K562 (cell line): ENCODE results near the gene ACAT2. TPM values are rescaled to one million over a fixed set of nuclear protein-coding genes. Genes with fewer than 3 reads are reported as not detected.

ENCODE experiments used
- ATF3 ChIP-seq, 2 experiments: fragments of 450-650 bp in 1 of 2; sonication (generic) in 1 of 2; formaldehyde crosslinking in 1 of 2; IDR thresholded peaks in 1 of 2; conservative IDR thresholded peaks in 1 of 2; 2 replicates each; pipeline versions ENCODE4 v1.6.1 to v1.8.1; 2016 to 2023; ENCODE audit warnings: mild to moderate bottlenecking in 2 of 2, moderate library complexity in 2 of 2, inconsistent platforms in 1 of 2, missing genetic modification reagents in 1 of 2
- FIP1L1 ChIP-seq: fragments of 200-400 bp; formaldehyde crosslinking; IDR thresholded peaks from 2 replicates; pipeline ENCODE4 v1.6.1; 2018; ENCODE audit warnings: mild to moderate bottlenecking, low read depth, low read length; ENCODE audit not compliant: poor library complexity, severe bottlenecking
- MXD1 ChIP-seq: fragments of 250-450 bp; sonication (Bioruptor Pico); IDR thresholded peaks from 2 replicates; pipeline ENCODE4 v1.8.0; 2021; ENCODE audit warnings: borderline replicate concordance, mild to moderate bottlenecking, moderate library complexity; ENCODE audit not compliant: poor library complexity, severe bottlenecking
- NR4A1 ChIP-seq, 2 experiments: fragments of 250-450 bp in 1 of 2; fragments of 450-650 bp in 1 of 2; sonication (Bioruptor Pico) in 1 of 2; IDR thresholded peaks; 2 replicates each; pipeline versions ENCODE4 v1.4.0 to v1.6.1; 2016 to 2020; ENCODE audit warnings: mild to moderate bottlenecking in 2 of 2, missing compliant biosample characterization in 1 of 2, missing genetic modification characterization in 1 of 2, moderate library complexity in 1 of 2
- PCBP1 ChIP-seq: fragments of 200-400 bp; formaldehyde crosslinking; IDR thresholded peaks from 2 replicates; pipeline ENCODE4 v1.6.1; 2018; ENCODE audit warnings: mild to moderate bottlenecking, low read depth, low read length; ENCODE audit not compliant: poor library complexity, severe bottlenecking
- RCOR1 ChIP-seq, 2 experiments: IDR thresholded peaks; 2 replicates each; pipeline ENCODE4 v1.6.1; 2012; ENCODE audit warnings: low read depth in 2 of 2, low read length in 2 of 2, borderline replicate concordance in 1 of 2, improper control_type of control experiment in 1 of 2
- RREB1 ChIP-seq: fragments of 250-450 bp; sonication (Bioruptor Pico); IDR thresholded peaks from 2 replicates; pipeline ENCODE4 v1.4.0; 2020
- SMARCC2 ChIP-seq: fragments of 450-650 bp; IDR thresholded peaks from 2 replicates; pipeline ENCODE4 v1.6.1; 2017; ENCODE audit warnings: antibody characterized with exemption, moderate library complexity, mild to moderate bottlenecking, low read depth
- SUPT5H ChIP-seq: fragments of 450-650 bp; IDR thresholded peaks from 2 replicates; pipeline ENCODE4 v1.6.1; 2016
- TCF7 ChIP-seq: sonication (generic); IDR thresholded peaks from 2 replicates; pipeline ENCODE4 v1.6.1; 2016; ENCODE audit warnings: antibody characterized with exemption, borderline replicate concordance
- ZNF324 ChIP-seq: fragments of 250-450 bp; sonication (Bioruptor Pico); IDR thresholded peaks from 2 replicates; pipeline ENCODE4 v1.4.0; 2020; ENCODE audit warnings: mild to moderate bottlenecking
- ZNF518B ChIP-seq: fragments of 250-450 bp; sonication (Bioruptor Pico); IDR thresholded peaks from 2 replicates; pipeline ENCODE4 v1.5.0; 2021; ENCODE audit warnings: mild to moderate bottlenecking, moderate library complexity
- ZNF764 ChIP-seq: fragments of 250-450 bp; sonication (Bioruptor Pico); IDR thresholded peaks from 2 replicates; pipeline ENCODE4 v1.4.0; 2020; ENCODE audit warnings: low read depth, mild to moderate bottlenecking, moderate library complexity
- polyA plus RNA-seq, 8 experiments: library from polyadenylated mRNA; depleted of rRNA in 4 of 8; stranded (reverse) in 5 of 8; unstranded in 3 of 8; fragments of >200 nt; fragmentation: Nextera tagmentation in 2 of 8; fragmentation: Illumina TruSeq in 1 of 8; extraction: Ambion mirVana in 2 of 8; extraction: Trizol in 1 of 8; gene quantifications; 2 replicates each; pipeline versions ENCODE4 v1.2.1 to v1.2.3, GENCODE V29; 2011 to 2014; ENCODE audit warnings: inconsistent platforms in 1 of 8, missing spikeins in 1 of 8
- total RNA-seq, 7 experiments: library from RNA; depleted of rRNA in 6 of 7; stranded (reverse); fragments of >200 nt in 6 of 7; fragmentation: Illumina TruSeq in 2 of 7; extraction: Trizol in 2 of 7; gene quantifications; 2 replicates each; pipeline versions ENCODE4 v1.2.1 to v1.2.3, GENCODE V29; 2011 to 2021; ENCODE audit warnings: low replicate concordance in 1 of 7

ACAT2 gene
- total and polyA plus RNA-seq, 9 of the 15 experiments (the other 6 are each of a cell fraction or from before 2014, with no cell fraction given) = 63.0 to 309 (median 144) TPM

GRCh38 chr6:159726918-159727716 is 34.7 kb upstream of the ACAT2 start, which contains the start of gene WTAP (continued):
- no peak; the same call in 1 of the 2 replicates for TF ChIP-seq ATF3 (IDR thresholded peaks at IDR 0.05)
- peak; percentile 94 for TF ChIP-seq ATF3 (CRISPR knock-in tag; conservative IDR thresholded peaks at IDR 0.05)
- TF ChIP-seq RCOR1 (IDR thresholded peaks at IDR 0.05; ENCODE audit: borderline replicate concordance in 1 of 2, low read depth in 2 of 2, low read length in 2 of 2) = peak; percentile 86 to 87
- no peak for TF ChIP-seq ZNF764 (CRISPR knock-in tag)
- TF ChIP-seq FIP1L1 = peak; percentile 82
- peak; percentile 49; the same call in 1 of the 2 replicates for TF ChIP-seq NR4A1 (CRISPR knock-in tag; IDR thresholded peaks at IDR 0.05)
- peak; percentile 2 for TF ChIP-seq NR4A1 (tag; IDR thresholded peaks at IDR 0.05)
- no peak for TF ChIP-seq ZNF324 (CRISPR knock-in tag)
- no peak for TF ChIP-seq MXD1 (CRISPR knock-in tag)
- peak; percentile 67 for TF ChIP-seq TCF7
- peak; percentile 5 for TF ChIP-seq RREB1 (CRISPR knock-in tag)
- no peak for TF ChIP-seq ZNF518B (CRISPR knock-in tag)
- peak; percentile 99 for TF ChIP-seq SUPT5H
- peak; percentile 99 for TF ChIP-seq PCBP1
- TF ChIP-seq SMARCC2 = no peak
